IMR-90 (cell line): ENCODE results near the gene SMARCAD1. TPM values are rescaled to one million over a fixed set of nuclear protein-coding genes. Genes with fewer than 3 reads are reported as not detected.

Experiments
- ATAC-seq: fragments of 200-7000 bp; cut with Tn5 transposase; 2 replicates; pipeline ENCODE4 v1.9.1; 2020; ENCODE audit warnings: low read depth, mild to moderate bottlenecking, moderate library complexity
- BruUV-seq: library from RNA; stranded (reverse); fragments of 400-500 nt; replicated peaks from 2 replicates; lab custom pipeline; 2021; lab: Mats Ljungman, UMichigan
- CTCF ChIA-PET: fragments of 300-600 bp; formaldehyde crosslinking; extraction: SDS; loops from one replicate; lab custom pipeline; 2021; ENCODE audit warnings: antibody characterized with exemption; lab: Yijun Ruan, JAX
- POLR2A ChIA-PET: fragments of 300-600 bp; sonication (Branson Sonifier 250); formaldehyde crosslinking; loops from one replicate; lab custom pipeline; 2022; ENCODE audit warnings: antibody characterized with exemption; ENCODE audit not compliant: unreplicated experiment; lab: Charles Lee
- DNase-seq: peaks from one replicate; pipeline ENCODE4 v3.0.0; 2013
- H2AFZ ChIP-seq: replicated peaks from 2 replicates; pipeline ENCODE3; 2013; ENCODE audit warnings: low read length, mild to moderate bottlenecking; ENCODE audit not compliant: poor library complexity
- H2AK5ac ChIP-seq: 2 replicates; pipeline ENCODE4 v1.6.1; 2013; ENCODE audit warnings: low read depth, low read length, inconsistent platforms
- H2AK9ac ChIP-seq: replicated peaks from 2 replicates; pipeline ENCODE3; 2013; ENCODE audit warnings: mild to moderate bottlenecking, low read depth, low read length, moderate library complexity; ENCODE audit not compliant: poor library complexity
- H2BK120ac ChIP-seq: 2 replicates; pipeline ENCODE4 v1.6.1; 2013; ENCODE audit warnings: low read depth, low read length, inconsistent platforms
- H2BK15ac ChIP-seq: 3 replicates; pipeline ENCODE4 v1.6.1; 2013; ENCODE audit warnings: low read depth, low read length, inconsistent platforms
- H2BK20ac ChIP-seq: 2 replicates; pipeline ENCODE4 v1.6.1; 2013; ENCODE audit warnings: low read depth, mild to moderate bottlenecking, inconsistent platforms, low read length, moderate library complexity
- H2BK5ac ChIP-seq: 2 replicates; pipeline ENCODE4 v1.6.1; 2013; ENCODE audit warnings: mild to moderate bottlenecking, low read depth, low read length, inconsistent platforms; ENCODE audit not compliant: poor library complexity, severe bottlenecking
- H3K14ac ChIP-seq: replicated peaks from 2 replicates; pipeline ENCODE4 v1.6.1; 2013; ENCODE audit warnings: low read depth, low read length, inconsistent platforms
- H3K18ac ChIP-seq: 2 replicates; pipeline ENCODE4 v1.6.1; 2013; ENCODE audit warnings: low read depth, low read length, control low read depth
- H3K23ac ChIP-seq: 2 replicates; pipeline ENCODE4 v1.6.1; 2013; ENCODE audit warnings: low read depth, low read length, inconsistent platforms
- H3K27ac ChIP-seq: 2 replicates; pipeline ENCODE4 v1.5.1; 2013; ENCODE audit warnings: mild to moderate bottlenecking, control low read depth, low read length; ENCODE audit not compliant: insufficient read depth
- H3K27me3 ChIP-seq: 2 replicates; pipeline ENCODE4 v1.6.1; 2013; ENCODE audit warnings: low read length; ENCODE audit not compliant: control insufficient read depth, insufficient read depth
- H3K36me3 ChIP-seq: 2 replicates; pipeline ENCODE4 v1.6.1; 2013; ENCODE audit warnings: low read length, mixed read lengths; ENCODE audit not compliant: control insufficient read depth, insufficient read depth
- H3K4ac ChIP-seq: 2 replicates; pipeline ENCODE4 v1.6.1; 2013; ENCODE audit warnings: low read depth, low read length, inconsistent platforms
- H3K4me1 ChIP-seq: 2 replicates; pipeline ENCODE4 v1.6.1; 2013; ENCODE audit warnings: low read length, mixed read lengths; ENCODE audit not compliant: control insufficient read depth, insufficient read depth
- H3K4me2 ChIP-seq: 2 replicates; pipeline ENCODE4 v1.6.1; 2013; ENCODE audit warnings: low read depth, mild to moderate bottlenecking, control low read depth, low read length, moderate library complexity
- H3K4me3 ChIP-seq: 2 replicates; pipeline ENCODE4 v1.5.1; 2013; ENCODE audit warnings: low read depth, mild to moderate bottlenecking, control low read depth, low read length, moderate library complexity; ENCODE audit not compliant: insufficient read depth
- H3K56ac ChIP-seq: 2 replicates; pipeline ENCODE4 v1.6.1; 2013; ENCODE audit warnings: low read length, inconsistent platforms; ENCODE audit not compliant: insufficient read depth; ENCODE audit errors: extremely low read depth
- H3K79me1 ChIP-seq, 2 experiments: 2 replicates each; pipeline ENCODE4 v1.6.1; 2013; ENCODE audit warnings: low read length in 2 of 2, inconsistent platforms in 1 of 2, low read depth in 1 of 2
- H3K9ac ChIP-seq: 2 replicates; pipeline ENCODE4 v1.6.1; 2013; ENCODE audit warnings: low read depth, low read length, control low read depth
- H3K9me1 ChIP-seq: 2 replicates; pipeline ENCODE4 v1.6.1; 2013; ENCODE audit warnings: low read length, inconsistent platforms; ENCODE audit not compliant: insufficient read depth
- H3K9me3 ChIP-seq: 2 replicates; pipeline ENCODE4 v1.6.1; 2013; ENCODE audit warnings: low read length; ENCODE audit not compliant: control insufficient read depth, insufficient read depth
- H4K20me1 ChIP-seq: 2 replicates; pipeline ENCODE4 v1.6.1; 2013; ENCODE audit warnings: low read length, inconsistent platforms; ENCODE audit not compliant: insufficient read depth
- H4K5ac ChIP-seq: 2 replicates; pipeline ENCODE4 v1.6.1; 2013; ENCODE audit warnings: mild to moderate bottlenecking, low read depth, low read length, control low read depth
- H4K8ac ChIP-seq, 2 experiments: 2 replicates each; pipeline ENCODE4 v1.6.1; 2013; ENCODE audit warnings: low read depth in 2 of 2, low read length in 2 of 2, control low read depth in 1 of 2, inconsistent platforms in 1 of 2
- H4K91ac ChIP-seq: 2 replicates; pipeline ENCODE4 v1.6.1; 2013; ENCODE audit warnings: low read depth, low read length, inconsistent platforms; ENCODE audit not compliant: insufficient read depth
- BHLHE40 ChIP-seq: fragments of 150-350 bp; IDR thresholded peaks from 2 replicates; pipeline ENCODE4 v1.6.1; 2016; ENCODE audit warnings: mild to moderate bottlenecking, low read depth, low read length
- CEBPB ChIP-seq: IDR thresholded peaks from 2 replicates; pipeline ENCODE4 v1.6.1; 2012; ENCODE audit warnings: low read depth, low read length, improper control_type of control experiment
- CHD1 ChIP-seq: IDR thresholded peaks from 2 replicates; pipeline ENCODE4 v1.6.1; 2012; ENCODE audit warnings: low read depth, low read length, improper control_type of control experiment
- ELK1 ChIP-seq: fragments of 150-350 bp; IDR thresholded peaks from 2 replicates; pipeline ENCODE4 v1.6.1; 2016; ENCODE audit warnings: low read depth, mild to moderate bottlenecking, low read length, moderate library complexity, borderline replicate concordance
- MAFK ChIP-seq: IDR thresholded peaks from 2 replicates; pipeline ENCODE4 v1.6.1; 2012; ENCODE audit warnings: low read depth, low read length, improper control_type of control experiment
- MAZ ChIP-seq: IDR thresholded peaks from 2 replicates; pipeline ENCODE4 v1.6.1; 2012; ENCODE audit warnings: low read depth, mild to moderate bottlenecking, low read length, improper control_type of control experiment, moderate library complexity, borderline replicate concordance
- MXI1 ChIP-seq: IDR thresholded peaks from 2 replicates; pipeline ENCODE4 v1.6.1; 2012; ENCODE audit warnings: low read depth, mild to moderate bottlenecking, low read length, moderate library complexity, borderline replicate concordance
- RAD21 ChIP-seq: IDR thresholded peaks from 2 replicates; pipeline ENCODE4 v1.6.1; 2012; ENCODE audit warnings: low read length, improper control_type of control experiment
- RCOR1 ChIP-seq: IDR thresholded peaks from 2 replicates; pipeline ENCODE4 v1.6.1; 2012; ENCODE audit warnings: mild to moderate bottlenecking, low read length, improper control_type of control experiment; ENCODE audit not compliant: insufficient replicate concordance
- RFX5 ChIP-seq: IDR thresholded peaks from 2 replicates; pipeline ENCODE4 v1.8.0; 2012; ENCODE audit warnings: low read depth, mild to moderate bottlenecking, low read length, moderate library complexity
- SMC3 ChIP-seq: fragments of 150-350 bp; IDR thresholded peaks from 2 replicates; pipeline ENCODE4 v1.6.1; 2016; ENCODE audit warnings: low read depth, mild to moderate bottlenecking, antibody characterized with exemption, low read length, moderate library complexity
- USF2 ChIP-seq: fragments of 150-350 bp; IDR thresholded peaks from 2 replicates; pipeline ENCODE4 v1.6.1; 2017; ENCODE audit warnings: mild to moderate bottlenecking, antibody characterized with exemption, low read length, low read depth
- WGBS, 2 experiments: methylation state at CpG; one replicate each; pipeline versions ENCODE4 v1.1.5 to v1.1.7; 2013; ENCODE audit warnings: missing lambda C conversion rate in 2 of 2; ENCODE audit not compliant: insufficient read length in 1 of 2; ENCODE audit errors: extremely low coverage in 2 of 2; 5-methylcytosine and 5-hydroxymethylcytosine counted together
- dilution Hi-C: fragments of 300-500 bp; cut with HindIII; formaldehyde crosslinking; loops from one replicate; pipeline ENCODE4 v1.14.3; 2018; ENCODE audit warnings: low sequenced_read_pairs; ENCODE audit not compliant: unreplicated experiment
- in situ Hi-C: fragments of 300-500 bp; cut with MboI; formaldehyde crosslinking; loops from 3 replicates; pipeline ENCODE4 v1.14.3; 2019; ENCODE audit warnings: low sequenced_read_pairs, inconsistent platforms, mixed read lengths
- intact Hi-C: fragments of 100-400 bp; cut with micrococcal nuclease; formaldehyde crosslinking; loops from 2 replicates; pipeline ENCODE4 v1.10.0; 2022
- polyA plus RNA-seq, 3 experiments: library from polyadenylated mRNA; depleted of rRNA; stranded (reverse); fragments of >200 nt; gene quantifications; 2 replicates each; pipeline ENCODE4 v1.2.3, GENCODE V29; 2012; ENCODE audit warnings: low replicate concordance in 1 of 3
- total RNA-seq: library from RNA; depleted of rRNA; stranded (reverse); fragments of >200 nt; gene quantifications from 2 replicates; pipeline ENCODE4 v1.2.3, GENCODE V29; 2012
- TF ChIP-seq, protein P1 (sequence below): conservative IDR thresholded peaks from 2 replicates; pipeline ENCODE4 v1.5.1; 2012; ENCODE audit warnings: mild to moderate bottlenecking, low read depth, low read length, improper control_type of control experiment

Gene SMARCAD1
- total and polyA plus RNA-seq, 2 of the 4 experiments (the other 2 are of a cell fraction) = 12.3 to 35.3 TPM

DNA sequence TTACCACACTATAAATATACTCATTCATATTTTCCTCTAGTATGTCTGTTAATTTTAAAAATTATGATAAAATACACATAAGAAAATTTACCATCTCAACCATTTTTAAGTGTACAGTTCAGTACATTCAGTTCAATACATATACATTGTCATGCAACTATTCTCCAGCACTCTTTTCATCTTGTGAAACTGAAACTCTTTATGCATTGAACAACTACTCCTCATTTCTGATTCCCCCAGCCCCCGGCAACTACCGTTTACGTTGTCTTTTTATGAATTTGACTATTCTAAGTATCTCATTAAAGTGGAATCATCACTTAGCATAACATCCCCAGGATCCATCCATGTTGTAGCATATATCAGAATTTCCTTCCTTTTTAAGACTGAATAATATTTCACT is 8.7 kb downstream of the SMARCAD1 start:
- no peak overlapping the region for H3K23ac ChIP-seq
- intact Hi-C loops (no loop called here), in situ Hi-C loops (no loop called here), dilution Hi-C loops (no loop called here)
- no peak overlapping the region for H2AK5ac ChIP-seq
- H2BK120ac ChIP-seq = no peak overlapping the region
- H3K4me3 ChIP-seq = no peak overlapping the region
- no peaks in the 10 kb centered on the region for H4K20me1 ChIP-seq
- TF ChIP-seq USF2 (no peak), MAFK (no peak), CHD1 (no peak), BHLHE40 (no peak), RAD21 (no peak), RCOR1 (no peak), RFX5 (no peak), MAZ (no peak), CEBPB (no peak), ELK1 (no peak), SMC3 (no peak), MXI1 (no peak)
- TF ChIP-seq, protein P1, sequence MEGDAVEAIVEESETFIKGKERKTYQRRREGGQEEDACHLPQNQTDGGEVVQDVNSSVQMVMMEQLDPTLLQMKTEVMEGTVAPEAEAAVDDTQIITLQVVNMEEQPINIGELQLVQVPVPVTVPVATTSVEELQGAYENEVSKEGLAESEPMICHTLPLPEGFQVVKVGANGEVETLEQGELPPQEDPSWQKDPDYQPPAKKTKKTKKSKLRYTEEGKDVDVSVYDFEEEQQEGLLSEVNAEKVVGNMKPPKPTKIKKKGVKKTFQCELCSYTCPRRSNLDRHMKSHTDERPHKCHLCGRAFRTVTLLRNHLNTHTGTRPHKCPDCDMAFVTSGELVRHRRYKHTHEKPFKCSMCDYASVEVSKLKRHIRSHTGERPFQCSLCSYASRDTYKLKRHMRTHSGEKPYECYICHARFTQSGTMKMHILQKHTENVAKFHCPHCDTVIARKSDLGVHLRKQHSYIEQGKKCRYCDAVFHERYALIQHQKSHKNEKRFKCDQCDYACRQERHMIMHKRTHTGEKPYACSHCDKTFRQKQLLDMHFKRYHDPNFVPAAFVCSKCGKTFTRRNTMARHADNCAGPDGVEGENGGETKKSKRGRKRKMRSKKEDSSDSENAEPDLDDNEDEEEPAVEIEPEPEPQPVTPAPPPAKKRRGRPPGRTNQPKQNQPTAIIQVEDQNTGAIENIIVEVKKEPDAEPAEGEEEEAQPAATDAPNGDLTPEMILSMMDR = no peak
- ChIA-PET CTCF (interaction anchor here (0.8 kb wide), 1 partner anchor 11 kb away, joined by 3 read pairs; no protein-coding TSS in a partner anchor), POLR2A (no interaction called here)
- no peak overlapping the region for H2BK5ac ChIP-seq
- H4K5ac ChIP-seq = no peak overlapping the region
- H3K4ac ChIP-seq = no peak overlapping the region
- no TSS peak for BruUV-seq
- ATAC-seq (no peak), DNase-seq (no peak)
- peaks cover 10 to 27% of the 10 kb centered on the region in 2 experiments for H3K79me1 ChIP-seq
- no CpG with 5 or more reads among the region's 3 CpGs for WGBS, 2 experiments
- no peak overlapping the region for H3K9ac ChIP-seq
- H2BK20ac ChIP-seq = no peak overlapping the region
- H3K36me3 ChIP-seq = peaks cover 23% of the 10 kb centered on the region
- H3K27ac ChIP-seq = no peak overlapping the region
- H3K4me1 ChIP-seq = no peaks in the 10 kb centered on the region
- H2AFZ ChIP-seq = no peak overlapping the region
- H4K91ac ChIP-seq = no peak overlapping the region
- H3K27me3 ChIP-seq = no peaks in the 10 kb centered on the region
- H3K9me1 ChIP-seq = peaks cover 2% of the 10 kb centered on the region; the same call in 1 of the 2 replicates
- no peak overlapping the region for H2AK9ac ChIP-seq
- no peak overlapping the region for H4K8ac ChIP-seq
- no peak overlapping the region for H3K18ac ChIP-seq
- no peak overlapping the region for H2BK15ac ChIP-seq
- H3K56ac ChIP-seq = no peak overlapping the region
- no peaks in the 10 kb centered on the region for H3K9me3 ChIP-seq
- H3K14ac ChIP-seq = no peak overlapping the region
- no peak overlapping the region for H3K4me2 ChIP-seq
